Astrocyte (in vitro differentiated cells and primary cell): ENCODE data around the gene GPS2. TPM values are rescaled to one million over a fixed set of nuclear protein-coding genes. Genes with fewer than 3 reads are reported as not detected.
"Not testable (repeated sequence)": the region's sequence is repeated elsewhere in the genome, so short reads cannot be mapped to it uniquely, and the experiment has no call there.

Experiments
- DNase-seq: peaks from one replicate; pipeline ENCODE4 v3.0.0-alpha.2; 2010; ENCODE audit warnings: low read depth
- FAIRE-seq: peaks from 2 replicates; lab custom pipeline; 2011; peaks lifted over from hg19 to GRCh38; lab: Jason Lieb, UNC
- H2AFZ ChIP-seq: 2 replicates; pipeline ENCODE4 v1.6.0; 2012; ENCODE audit warnings: low read depth, low read length, inconsistent platforms
- H3K27ac ChIP-seq: 2 replicates; pipeline ENCODE4 v1.5.1; 2011; ENCODE audit warnings: low read depth, low read length, inconsistent platforms
- H3K27me3 ChIP-seq: 2 replicates; pipeline ENCODE4 v1.6.0; 2011; ENCODE audit warnings: low read length, inconsistent platforms; ENCODE audit not compliant: insufficient read depth
- H3K36me3 ChIP-seq: 2 replicates; pipeline ENCODE4 v1.5.1; 2011; ENCODE audit warnings: low read length, inconsistent platforms; ENCODE audit not compliant: insufficient read depth
- H3K4me1 ChIP-seq: 2 replicates; pipeline ENCODE4 v1.5.1; 2011; ENCODE audit warnings: low read length, inconsistent platforms; ENCODE audit not compliant: insufficient read depth
- H3K4me2 ChIP-seq: 2 replicates; pipeline ENCODE4 v1.6.0; 2012; ENCODE audit warnings: low read length, inconsistent platforms
- H3K4me3 ChIP-seq: 2 replicates; pipeline ENCODE4 v1.5.1; 2011; ENCODE audit warnings: low read depth, mild to moderate bottlenecking, low read length, inconsistent platforms; ENCODE audit not compliant: insufficient read depth
- H3K79me2 ChIP-seq: 2 replicates; pipeline ENCODE4 v1.6.0; 2012; ENCODE audit warnings: mild to moderate bottlenecking, low read length, inconsistent platforms; ENCODE audit not compliant: insufficient read depth
- H3K9ac ChIP-seq: 2 replicates; pipeline ENCODE4 v1.6.0; 2012; ENCODE audit warnings: mild to moderate bottlenecking, low read length, inconsistent platforms
- H3K9me3 ChIP-seq: 2 replicates; pipeline ENCODE4 v1.5.1; 2012; ENCODE audit warnings: low read depth, mild to moderate bottlenecking, low read length, inconsistent platforms; ENCODE audit not compliant: insufficient read depth
- H4K20me1 ChIP-seq: 2 replicates; pipeline ENCODE4 v1.6.0; 2012; ENCODE audit warnings: low read length, inconsistent platforms; ENCODE audit not compliant: insufficient read depth
- H3K27ac Mint-ChIP-seq: one replicate; pipeline ENCODE4 v1.8.0; 2021; ENCODE audit warnings: mild to moderate bottlenecking, mixed read lengths; ENCODE audit not compliant: unreplicated experiment
- H3K27me3 Mint-ChIP-seq: one replicate; pipeline ENCODE4 v1.8.0; 2021; ENCODE audit warnings: low read depth, mixed read lengths; ENCODE audit not compliant: unreplicated experiment
- H3K36me3 Mint-ChIP-seq: one replicate; pipeline ENCODE4 v1.8.0; 2021; ENCODE audit warnings: low read depth, mixed read lengths; ENCODE audit not compliant: unreplicated experiment
- H3K4me1 Mint-ChIP-seq: one replicate; pipeline ENCODE4 v1.8.0; 2021; ENCODE audit warnings: low read depth, mixed read lengths; ENCODE audit not compliant: unreplicated experiment
- H3K4me3 Mint-ChIP-seq: one replicate; pipeline ENCODE4 v1.8.0; 2021; ENCODE audit warnings: mild to moderate bottlenecking, moderate library complexity, mixed read lengths; ENCODE audit not compliant: unreplicated experiment
- H3K9me3 Mint-ChIP-seq: one replicate; pipeline ENCODE4 v1.8.0; 2021; ENCODE audit warnings: mild to moderate bottlenecking, mixed read lengths; ENCODE audit not compliant: unreplicated experiment
- EZH2 ChIP-seq: IDR thresholded peaks from 2 replicates; pipeline ENCODE4 v1.6.1; 2012; ENCODE audit warnings: mild to moderate bottlenecking, low read length, inconsistent platforms; ENCODE audit not compliant: insufficient read depth
- total RNA-seq: library from RNA; stranded (reverse); gene quantifications from 2 replicates; pipeline ENCODE4 v1.2.1, GENCODE V29; 2021
- TF ChIP-seq, protein P1 (sequence below): IDR thresholded peaks from 2 replicates; pipeline ENCODE4 v1.5.1; 2011; ENCODE audit warnings: low read depth, mild to moderate bottlenecking, inconsistent platforms, low read length, moderate library complexity; ENCODE audit not compliant: insufficient read depth

The GPS2 gene
- total RNA-seq, 1 donor from 2014 or later: 49.8 TPM

DNA sequence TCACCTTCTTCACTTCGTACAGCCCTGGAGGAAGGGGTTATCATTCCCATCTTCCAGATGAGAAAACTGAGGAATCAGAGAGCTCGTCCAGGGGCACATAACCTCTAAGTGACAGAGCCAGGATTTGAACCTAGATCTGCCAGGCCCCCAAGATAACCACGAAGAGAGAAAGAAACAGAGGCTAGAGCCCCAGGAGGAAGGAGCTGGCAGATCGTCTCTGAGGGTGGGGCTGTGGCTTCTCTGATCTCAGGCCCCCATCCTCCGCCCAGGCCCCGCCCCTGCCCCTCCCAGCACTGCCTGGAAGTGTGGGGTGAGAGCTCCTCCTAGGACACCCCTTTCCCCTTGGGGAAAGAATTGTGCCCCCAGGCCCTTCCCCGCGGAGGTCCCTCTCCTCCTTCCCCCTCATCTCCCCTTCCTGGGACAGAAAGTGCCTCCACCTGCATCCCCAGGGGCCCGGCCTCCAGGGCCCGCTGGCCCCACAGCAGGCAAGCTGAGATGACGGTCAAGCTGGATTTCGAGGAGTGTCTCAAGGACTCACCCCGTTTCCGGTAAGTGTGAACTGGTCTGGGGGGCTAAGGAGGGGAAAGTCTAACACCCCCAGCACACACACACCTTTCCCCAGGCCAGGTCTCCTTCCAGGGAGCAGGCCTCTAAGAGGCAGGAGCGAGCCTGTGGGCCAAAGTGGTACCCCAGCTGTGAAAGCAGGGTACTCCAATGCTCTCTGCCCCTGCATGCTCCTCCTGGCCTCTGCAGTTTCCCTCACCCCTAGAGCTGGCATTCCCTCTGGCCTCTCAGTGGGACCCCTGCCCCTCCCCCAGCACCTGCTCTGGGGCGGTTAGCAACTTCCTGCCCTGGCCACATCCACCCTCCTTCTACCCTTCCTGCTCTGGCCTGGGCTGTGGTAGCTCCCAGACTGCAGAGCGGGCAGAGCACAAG, 21.3 kb upstream of the GPS2 start, which contains the start of gene ACAP1:
ACAP1 (plus strand) TSS at position 290 of the 936 bp plus-strand sequence; CDS start at position 496, 206 bp downstream.
- Histone ChIP-seq H3K4me2 (no peak within 1 kb of the TSS), H3K4me3 (no peak within 1 kb of the TSS), H3K27me3 (no peaks in the 10 kb centered on the region), H3K27ac (no peak within 1 kb of the TSS), H3K79me2 (no peaks in the 10 kb centered on the region), H3K9ac (no peak within 1 kb of the TSS), H3K36me3 (no peaks in the 10 kb centered on the region), H2AFZ (no peak within 1 kb of the TSS), H3K4me1 (no peaks in the 10 kb centered on the region), H4K20me1 (no peaks in the 10 kb centered on the region), H3K9me3 (no peaks in the 10 kb centered on the region)
- no peak for FAIRE-seq
- Mint-ChIP-seq H3K27me3 (peaks cover 2% of the 10 kb centered on the region), H3K4me3 (no peak within 1 kb of the TSS), H3K9me3 (no peaks in the 10 kb centered on the region), H3K27ac (no peak within 1 kb of the TSS), H3K4me1 (peaks cover 1% of the 10 kb centered on the region), H3K36me3 (no peaks in the 10 kb centered on the region)
- no peak for TF ChIP-seq EZH2
- TF ChIP-seq, protein P1, sequence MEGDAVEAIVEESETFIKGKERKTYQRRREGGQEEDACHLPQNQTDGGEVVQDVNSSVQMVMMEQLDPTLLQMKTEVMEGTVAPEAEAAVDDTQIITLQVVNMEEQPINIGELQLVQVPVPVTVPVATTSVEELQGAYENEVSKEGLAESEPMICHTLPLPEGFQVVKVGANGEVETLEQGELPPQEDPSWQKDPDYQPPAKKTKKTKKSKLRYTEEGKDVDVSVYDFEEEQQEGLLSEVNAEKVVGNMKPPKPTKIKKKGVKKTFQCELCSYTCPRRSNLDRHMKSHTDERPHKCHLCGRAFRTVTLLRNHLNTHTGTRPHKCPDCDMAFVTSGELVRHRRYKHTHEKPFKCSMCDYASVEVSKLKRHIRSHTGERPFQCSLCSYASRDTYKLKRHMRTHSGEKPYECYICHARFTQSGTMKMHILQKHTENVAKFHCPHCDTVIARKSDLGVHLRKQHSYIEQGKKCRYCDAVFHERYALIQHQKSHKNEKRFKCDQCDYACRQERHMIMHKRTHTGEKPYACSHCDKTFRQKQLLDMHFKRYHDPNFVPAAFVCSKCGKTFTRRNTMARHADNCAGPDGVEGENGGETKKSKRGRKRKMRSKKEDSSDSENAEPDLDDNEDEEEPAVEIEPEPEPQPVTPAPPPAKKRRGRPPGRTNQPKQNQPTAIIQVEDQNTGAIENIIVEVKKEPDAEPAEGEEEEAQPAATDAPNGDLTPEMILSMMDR: no peak
- DNase-seq: no peak

DNA sequence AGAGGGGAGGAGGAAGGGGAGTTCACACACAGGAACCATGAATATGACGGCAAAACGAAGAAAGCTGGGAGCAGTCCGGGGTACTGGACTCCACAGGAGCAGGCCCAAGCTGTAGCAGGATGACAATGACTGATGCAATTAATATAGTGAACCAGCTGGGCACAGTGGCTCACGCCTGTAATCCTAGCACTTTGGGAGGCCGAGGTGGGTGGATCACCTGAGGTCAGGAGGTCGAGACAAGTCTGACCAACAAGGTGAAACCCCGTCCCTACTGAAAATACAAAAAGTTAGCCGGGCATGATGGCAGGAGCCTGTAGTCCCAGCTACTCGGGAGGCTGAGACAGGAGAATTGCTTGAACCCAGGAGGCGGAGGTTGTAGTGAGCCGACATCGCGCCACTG, 20.6 kb upstream of the GPS2 start:
- H2AFZ ChIP-seq, H3K27ac Mint-ChIP-seq, H3K27me3 ChIP-seq, H3K4me3 Mint-ChIP-seq, H3K27ac ChIP-seq, H3K4me2 ChIP-seq, H3K4me3 ChIP-seq, H3K79me2 ChIP-seq, H3K36me3 Mint-ChIP-seq, H3K27me3 Mint-ChIP-seq, H4K20me1 ChIP-seq, H3K9me3 Mint-ChIP-seq, H3K4me1 ChIP-seq, H3K36me3 ChIP-seq, FAIRE-seq, H3K9ac ChIP-seq, H3K9me3 ChIP-seq, DNase-seq, H3K4me1 Mint-ChIP-seq: not testable (repeated sequence)

DNA sequence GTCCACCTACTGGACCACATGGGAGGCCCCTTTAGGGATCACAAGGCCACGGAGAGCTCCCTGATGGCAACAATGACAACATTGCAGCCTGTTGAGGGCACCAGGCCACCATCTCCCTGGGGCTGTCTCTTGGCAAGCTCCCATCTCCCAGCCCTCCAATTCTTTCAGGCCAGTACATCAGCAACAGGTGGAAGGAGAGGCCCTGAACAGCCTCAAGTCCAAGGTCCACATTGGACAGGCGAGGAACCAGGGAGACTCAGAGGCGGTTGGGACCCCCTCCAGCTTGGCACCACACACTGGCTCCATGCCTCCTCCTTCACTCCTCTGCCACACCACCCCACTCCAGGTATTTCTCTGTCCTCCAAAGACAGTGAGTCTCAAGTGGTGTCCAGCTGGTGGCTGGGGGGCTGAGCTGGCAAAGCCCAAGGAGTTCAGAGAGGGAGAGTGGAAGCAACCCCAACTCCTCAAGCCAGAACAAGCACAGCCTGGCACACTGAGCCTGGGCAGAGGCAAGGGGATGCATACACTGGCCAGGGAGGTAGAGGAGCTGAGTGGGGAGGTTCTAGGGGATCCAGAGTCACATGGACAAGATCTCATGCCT, 19.9 kb upstream of the GPS2 start:
- no peaks in the 10 kb centered on the region for H4K20me1 ChIP-seq
- FAIRE-seq (no peak), DNase-seq (no peak)
- H3K4me3 Mint-ChIP-seq: no peak overlapping the region
- no peak overlapping the region for H3K9ac ChIP-seq
- TF ChIP-seq EZH2: no peak
- TF ChIP-seq, protein P1: no peak
- H3K4me1 ChIP-seq: no peaks in the 10 kb centered on the region
- H3K4me2 ChIP-seq: no peak overlapping the region
- no peaks in the 10 kb centered on the region for H3K9me3 Mint-ChIP-seq
- no peak overlapping the region for H3K4me3 ChIP-seq
- H3K27me3 Mint-ChIP-seq: no peaks in the 10 kb centered on the region
- H3K27me3 ChIP-seq: no peaks in the 10 kb centered on the region
- H3K36me3 ChIP-seq: no peaks in the 10 kb centered on the region
- H3K79me2 ChIP-seq: no peaks in the 10 kb centered on the region
- H3K36me3 Mint-ChIP-seq: no peaks in the 10 kb centered on the region
- H3K27ac ChIP-seq: no peak overlapping the region
- no peaks in the 10 kb centered on the region for H3K9me3 ChIP-seq
- H3K27ac Mint-ChIP-seq: no peak overlapping the region
- H2AFZ ChIP-seq: no peak overlapping the region
- peaks cover 1% of the 10 kb centered on the region for H3K4me1 Mint-ChIP-seq

DNA sequence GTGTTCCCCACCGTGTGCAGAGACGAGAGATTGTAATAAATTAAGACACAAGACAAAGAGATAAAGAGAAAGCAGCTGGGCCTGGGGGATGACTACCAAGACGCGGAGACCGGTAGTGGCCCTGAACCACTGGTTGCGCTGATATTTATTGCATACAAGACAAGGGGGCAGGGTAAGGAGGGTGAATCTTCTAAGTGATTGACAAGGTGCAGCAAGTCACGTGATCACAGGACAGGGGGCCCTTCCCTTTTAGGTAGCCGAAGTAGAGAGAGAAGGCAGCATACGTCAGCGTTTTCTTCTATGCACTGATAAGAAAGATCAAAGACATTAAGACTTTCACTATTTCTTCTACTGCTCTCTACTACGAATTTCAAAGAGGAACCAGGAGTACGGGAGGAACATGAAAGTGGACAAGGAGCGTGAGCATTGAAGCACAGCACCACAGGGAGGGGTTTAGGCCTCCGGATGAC, 17.5 kb upstream of the GPS2 start:
- not testable (repeated sequence) for H3K27ac ChIP-seq, H3K4me3 ChIP-seq, H3K27ac Mint-ChIP-seq, H3K36me3 Mint-ChIP-seq, H3K9me3 Mint-ChIP-seq, DNase-seq, H4K20me1 ChIP-seq, H3K4me3 Mint-ChIP-seq, H3K36me3 ChIP-seq, H3K9me3 ChIP-seq, H3K4me1 Mint-ChIP-seq, H3K4me2 ChIP-seq, H2AFZ ChIP-seq, H3K27me3 Mint-ChIP-seq, H3K9ac ChIP-seq, H3K4me1 ChIP-seq, H3K27me3 ChIP-seq, FAIRE-seq
- H3K79me2 ChIP-seq: peaks cover 13% of the 10 kb centered on the region
